ENCODE data around the gene RNPS1.

The RNPS1 gene

DNA sequence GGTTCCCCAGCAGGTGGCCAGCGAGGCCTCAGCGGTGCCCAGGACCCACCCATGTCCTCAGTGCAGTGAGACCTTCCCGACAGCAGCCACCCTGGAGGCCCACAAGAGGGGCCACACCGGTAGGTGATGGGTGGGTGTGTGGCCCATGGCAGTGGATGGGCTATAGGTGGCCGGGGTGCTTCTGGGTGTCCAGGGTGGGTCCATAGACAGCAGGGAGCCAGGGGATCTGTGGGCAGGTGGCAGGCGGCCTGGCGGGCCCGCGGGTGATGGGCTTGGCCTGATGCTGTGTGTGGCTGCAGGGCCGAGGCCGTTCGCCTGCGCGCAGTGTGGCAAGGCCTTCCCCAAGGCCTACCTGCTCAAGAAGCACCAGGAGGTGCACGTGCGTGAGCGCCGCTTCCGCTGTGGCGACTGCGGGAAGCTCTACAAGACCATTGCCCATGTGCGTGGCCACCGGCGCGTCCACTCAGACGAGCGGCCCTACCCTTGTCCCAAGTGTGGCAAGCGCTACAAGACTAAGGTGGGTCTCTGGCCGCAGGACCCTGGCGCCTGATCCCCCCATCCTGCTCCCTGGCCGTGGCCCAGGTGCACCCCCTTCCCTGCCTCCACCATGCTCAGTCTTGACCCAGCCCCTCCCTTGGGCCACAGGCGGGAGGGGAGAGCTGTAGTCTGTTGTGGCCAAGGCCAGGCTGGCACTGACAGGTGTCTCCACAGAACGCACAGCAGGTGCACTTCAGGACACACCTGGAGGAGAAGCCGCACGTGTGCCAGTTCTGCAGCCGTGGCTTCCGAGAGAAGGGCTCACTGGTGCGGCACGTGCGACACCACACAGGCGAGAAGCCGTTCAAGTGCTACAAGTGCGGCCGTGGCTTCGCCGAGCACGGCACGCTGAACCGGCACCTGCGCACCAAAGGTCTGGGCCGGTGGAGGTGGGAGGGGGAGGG lies 33.8 kb downstream of the RNPS1 start:
- no peak for DNase-seq

DNA sequence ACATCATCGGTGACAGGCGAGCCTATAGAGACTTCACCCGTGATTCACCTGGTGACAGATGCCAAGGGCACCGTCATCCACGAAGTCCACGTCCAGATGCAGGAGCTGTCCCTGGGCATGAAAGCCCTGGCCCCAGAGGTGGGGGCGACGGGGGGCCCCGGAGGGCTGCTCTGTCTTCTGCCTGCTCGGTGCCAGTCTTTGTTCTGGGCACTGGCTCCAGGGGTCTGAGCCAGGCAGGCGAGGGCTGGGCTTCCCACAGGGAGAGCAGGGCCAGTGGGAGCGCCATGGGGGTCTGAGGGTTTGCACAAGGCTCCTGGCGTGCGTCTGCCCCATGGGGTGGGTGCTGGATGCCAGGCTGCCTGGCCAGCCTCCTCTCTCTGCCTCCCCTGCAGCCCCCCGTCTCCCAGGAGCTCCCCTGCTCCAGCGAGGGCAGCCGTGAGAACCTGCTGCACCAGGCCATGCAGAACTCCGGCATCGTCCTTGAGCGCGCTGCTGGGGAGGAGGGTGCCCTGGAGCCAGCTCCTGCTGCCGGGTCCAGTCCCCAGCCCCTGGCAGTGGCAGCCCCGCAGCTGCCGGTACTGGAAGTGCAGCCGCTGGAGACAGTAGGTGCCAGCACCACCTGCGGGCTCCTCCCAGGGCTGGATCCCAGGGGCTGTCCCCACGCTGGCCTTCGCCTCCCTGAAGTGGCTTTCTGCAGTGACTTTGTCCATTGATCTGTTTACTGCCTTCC lies 34.7 kb downstream of the RNPS1 start:
- DNase-seq, result no peak

DNA sequence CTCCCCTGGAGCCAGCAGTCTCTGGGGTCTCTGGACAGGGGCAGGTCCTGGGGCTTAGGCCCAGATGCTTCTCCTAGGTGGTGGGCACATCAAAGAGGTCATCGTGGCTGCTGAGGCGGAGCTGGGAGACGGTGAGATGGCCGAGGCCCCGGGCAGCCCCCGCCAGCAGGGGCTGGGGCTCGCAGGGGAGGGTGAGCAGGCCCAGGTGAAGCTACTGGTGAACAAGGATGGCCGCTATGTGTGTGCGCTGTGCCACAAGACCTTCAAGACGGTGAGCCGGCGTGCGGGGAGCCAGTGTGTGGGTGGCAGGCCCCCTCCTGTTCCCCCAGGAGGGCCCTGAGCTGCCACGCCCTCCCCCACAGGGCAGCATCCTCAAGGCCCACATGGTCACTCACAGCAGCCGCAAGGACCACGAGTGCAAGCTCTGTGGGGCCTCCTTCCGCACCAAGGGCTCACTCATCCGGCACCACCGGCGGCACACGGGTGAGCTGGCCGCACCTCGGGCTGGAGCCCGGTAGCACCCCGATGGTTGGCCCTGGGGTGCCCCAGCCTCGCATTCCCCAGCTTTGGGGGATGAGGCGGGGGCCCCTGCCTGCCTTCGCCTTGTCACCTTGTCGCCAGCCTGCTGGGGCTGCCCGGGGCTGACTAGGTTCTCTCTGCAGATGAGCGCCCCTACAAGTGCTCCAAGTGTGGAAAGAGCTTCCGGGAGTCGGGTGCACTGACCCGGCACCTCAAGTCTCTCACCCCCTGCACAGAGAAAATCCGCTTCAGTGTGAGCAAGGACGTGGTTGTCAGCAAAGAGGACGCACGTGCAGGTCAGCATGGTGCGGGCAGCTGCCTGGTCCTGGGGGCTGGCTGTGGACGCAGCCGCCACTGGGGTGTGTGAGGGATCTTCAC lies 35.6 kb downstream of the RNPS1 start:
- DNase-seq, result no peak

DNA sequence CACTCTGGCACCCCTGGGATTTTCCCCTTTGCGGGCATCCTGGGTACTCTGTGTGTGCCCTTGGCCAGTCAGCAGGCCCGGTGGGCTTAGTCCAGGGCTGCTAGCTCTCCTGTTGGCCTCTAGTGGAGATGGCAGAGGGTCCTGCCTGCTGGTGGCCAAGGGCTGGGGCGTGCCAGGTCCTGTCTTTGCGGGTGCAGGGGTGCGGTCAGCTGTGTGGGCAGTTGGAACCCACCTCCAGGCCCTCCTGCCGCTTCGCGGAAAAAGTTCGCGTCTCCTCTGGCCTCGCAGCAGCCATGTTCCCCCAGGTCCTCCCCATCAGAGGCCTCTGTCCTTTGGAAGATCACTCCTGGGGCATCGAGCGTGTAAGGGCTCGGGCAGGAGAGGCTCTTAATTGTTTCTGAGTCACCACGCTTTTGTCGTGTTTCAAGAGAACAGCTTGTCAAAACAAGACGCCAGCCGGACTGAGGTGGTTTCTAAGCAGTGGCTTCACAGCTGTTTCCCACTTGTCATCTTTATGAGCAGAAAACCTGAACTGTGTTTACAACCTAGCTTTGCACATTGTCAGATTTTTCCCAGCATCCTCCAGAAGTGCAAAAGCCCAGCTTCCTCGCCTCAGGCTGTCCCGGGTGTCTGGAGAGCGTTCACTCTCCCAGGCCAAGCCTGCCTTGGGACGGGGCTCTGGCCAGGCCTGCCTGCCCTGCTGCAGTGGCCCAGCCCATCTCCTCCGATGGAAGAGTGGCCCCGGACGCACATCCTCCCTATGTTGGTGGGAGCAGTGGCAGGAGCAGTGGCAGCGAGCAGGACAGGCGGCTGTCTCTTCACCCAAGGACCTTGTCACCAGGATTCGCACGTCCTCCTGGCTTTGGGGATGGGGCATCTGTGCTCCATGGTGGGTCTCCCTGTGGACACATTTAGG lies 36.7 kb downstream of the RNPS1 start:
- no peak for DNase-seq

DNA sequence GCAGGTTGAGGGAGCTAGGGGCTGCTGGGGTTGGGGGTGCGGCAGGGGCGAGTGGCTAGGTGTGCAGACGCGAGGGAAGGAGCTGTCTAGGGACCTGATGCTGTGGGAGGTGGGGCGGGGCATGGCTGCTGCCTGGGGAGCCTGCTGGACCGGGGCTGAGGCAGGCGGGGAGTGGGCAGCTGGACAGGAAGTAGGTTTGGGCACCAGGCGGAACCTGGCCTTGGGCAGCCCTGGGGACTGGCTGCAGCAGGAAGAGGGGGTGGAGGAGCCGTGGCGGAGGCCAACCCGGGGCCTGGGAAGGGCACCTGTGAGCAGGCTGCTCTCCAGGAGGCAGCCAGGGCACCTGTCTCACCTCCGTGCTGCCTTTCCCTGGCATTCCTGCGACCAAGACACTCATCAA lies 37.5 kb downstream of the RNPS1 start:
- no peak for DNase-seq

DNA sequence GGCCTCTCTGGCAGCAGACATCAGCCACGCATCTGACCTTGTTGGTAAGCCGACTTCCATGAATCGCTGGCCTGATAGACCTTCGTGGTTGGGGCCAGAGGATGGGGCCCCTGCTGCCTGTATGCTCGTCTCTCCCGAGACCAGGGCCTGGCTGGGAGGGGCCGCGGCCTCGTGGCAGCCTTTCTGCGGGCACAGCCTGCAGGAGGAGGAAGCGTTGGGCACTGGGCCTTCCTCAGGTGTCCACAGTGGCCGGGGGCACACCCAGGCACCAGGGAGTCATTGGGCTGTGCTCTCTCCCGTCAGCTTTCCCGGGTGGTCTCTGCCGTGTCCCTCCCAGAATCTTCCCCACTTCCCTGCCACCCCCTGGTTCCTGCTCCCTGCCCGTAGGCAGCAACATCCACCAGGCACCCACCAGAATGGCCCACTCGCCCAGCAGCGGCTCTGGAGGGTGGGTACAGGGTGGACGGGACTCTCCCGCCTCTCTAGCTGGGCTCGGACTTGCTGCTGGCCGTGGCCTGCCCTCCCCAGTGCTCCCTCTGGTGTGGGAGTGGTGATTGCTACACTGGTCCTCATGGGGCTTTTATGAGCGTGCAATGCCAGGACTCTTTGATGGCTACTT lies 38.2 kb downstream of the RNPS1 start:
- DNase-seq, result no peak

DNA sequence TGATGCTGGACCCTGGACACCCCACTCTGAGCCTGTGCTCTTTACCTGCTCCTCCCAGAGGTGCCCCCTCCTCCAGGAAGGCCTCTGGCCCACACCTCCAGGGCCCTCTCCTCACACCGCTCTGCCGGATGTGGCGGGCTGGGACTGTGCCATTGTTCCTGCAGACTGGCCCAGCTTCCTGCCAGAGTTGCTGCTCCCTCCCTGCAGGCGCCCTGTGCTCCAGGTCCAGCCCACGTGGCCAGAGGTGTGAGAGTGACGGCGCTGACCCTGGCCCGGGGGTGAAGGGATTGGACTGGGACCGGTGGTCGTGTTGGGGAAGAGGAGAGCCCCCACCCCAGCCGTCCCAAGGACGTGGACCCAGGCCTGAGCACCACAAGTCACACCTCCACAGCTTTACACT lies 38.8 kb downstream of the RNPS1 start:
- DNase-seq, result no peak

DNA sequence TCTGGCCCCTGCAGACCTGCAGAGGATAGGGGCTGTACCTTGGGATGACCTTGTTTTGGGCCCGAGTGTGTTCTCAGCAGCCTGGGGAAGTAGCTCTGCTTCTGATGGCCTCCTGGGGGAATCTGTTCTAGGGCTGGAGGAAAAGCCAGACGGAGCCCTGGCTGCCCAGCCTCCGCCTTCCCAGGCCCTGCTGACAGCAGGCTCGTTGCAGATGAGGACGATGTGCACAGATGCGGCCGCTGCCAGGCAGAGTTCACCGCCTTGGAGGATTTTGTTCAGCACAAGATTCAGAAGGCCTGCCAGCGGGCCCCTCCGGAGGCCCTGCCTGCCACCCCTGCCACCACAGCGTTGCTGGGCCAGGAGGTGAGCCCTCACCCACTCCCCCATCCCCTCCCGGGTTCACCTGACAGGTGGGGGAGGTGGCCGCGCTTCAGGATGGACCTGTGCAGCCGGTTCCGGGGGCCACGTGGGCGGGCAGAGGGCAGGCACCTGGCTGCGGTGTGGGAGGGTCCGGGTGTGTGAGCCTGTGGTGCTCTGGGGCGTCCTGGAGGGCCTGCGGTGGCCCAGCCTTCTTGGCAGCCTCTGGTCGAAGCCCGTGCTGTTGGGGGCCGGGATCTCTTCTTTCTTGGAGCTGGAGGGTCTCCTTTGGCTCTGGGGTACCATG lies 39.6 kb downstream of the RNPS1 start:
- no peak for DNase-seq

DNA sequence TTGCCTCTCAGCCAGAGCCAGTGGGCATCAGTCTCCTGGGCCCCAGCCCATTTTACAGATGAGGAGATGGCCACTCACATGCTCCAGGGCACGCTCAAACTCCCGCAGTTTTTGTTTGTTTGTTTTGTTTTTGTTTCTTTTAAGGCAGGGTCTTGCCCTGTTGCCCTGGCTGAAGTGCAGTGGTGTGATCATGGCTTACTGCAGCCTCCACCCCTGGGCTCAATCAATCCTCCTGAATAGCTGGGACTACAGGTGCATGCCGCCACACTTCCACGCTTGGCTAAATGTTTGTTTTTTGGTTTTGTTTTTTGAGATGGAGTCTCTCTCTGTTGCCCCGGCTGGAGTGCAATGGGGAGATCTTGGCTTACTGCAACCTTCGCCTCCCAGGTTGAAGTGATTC lies 41.0 kb downstream of the RNPS1 start:
- DNase-seq, result no peak

DNA sequence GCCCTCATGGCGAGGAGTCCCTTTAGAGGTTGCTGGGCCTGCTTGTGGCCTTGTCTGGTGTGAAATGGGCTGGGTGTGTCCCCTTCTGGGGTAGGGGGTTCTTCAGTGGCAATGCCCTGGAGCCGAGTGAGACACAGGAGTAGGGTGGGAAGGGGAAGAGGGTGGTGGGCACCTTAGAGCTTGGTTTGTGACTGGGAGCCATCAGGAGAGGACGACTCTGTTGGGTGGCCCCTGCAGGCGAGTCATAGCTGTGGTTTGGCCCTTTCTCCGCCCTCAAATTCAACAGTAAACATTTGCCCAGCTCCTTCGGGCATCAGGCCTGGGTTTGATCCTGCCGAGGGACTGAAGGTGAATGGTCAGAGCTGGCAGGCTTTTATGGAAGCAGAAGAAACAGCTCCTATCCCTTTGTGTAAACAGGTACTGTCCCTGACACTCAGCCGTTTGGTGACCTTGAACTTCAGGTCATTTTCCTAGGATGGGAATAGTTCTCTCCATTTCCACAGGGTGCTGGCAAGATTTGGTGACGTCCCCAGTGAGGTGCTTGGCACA lies 41.6 kb downstream of the RNPS1 start:
- DNase-seq, result no peak

DNA sequence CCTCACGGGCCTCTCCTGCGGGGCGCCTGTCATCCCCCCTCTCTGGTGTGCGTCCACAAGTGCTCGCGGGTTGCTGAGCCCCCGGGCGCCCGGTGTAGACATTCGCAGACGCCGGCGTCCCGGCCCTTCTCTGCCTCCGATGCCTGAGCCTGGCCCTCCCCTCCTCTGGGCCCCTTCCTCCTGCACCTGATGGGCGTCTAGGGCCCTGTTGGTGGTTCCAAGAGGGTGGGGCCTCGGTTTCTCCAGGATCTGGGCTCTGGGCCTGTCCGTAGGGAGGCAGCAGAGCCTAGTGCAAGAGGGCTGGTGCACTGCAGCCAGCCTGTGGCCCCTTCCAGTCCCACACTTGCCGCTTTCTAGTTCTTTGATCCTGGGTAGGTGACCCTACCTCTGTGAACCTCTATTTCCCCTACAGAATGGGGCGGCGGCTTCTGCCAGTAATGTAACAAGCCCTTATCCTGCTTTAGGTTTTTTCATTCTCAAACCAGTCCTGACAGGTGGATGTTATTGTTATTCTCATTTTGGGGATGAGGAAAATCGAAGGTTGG lies 43.9 kb downstream of the RNPS1 start:
- peak in 1 of 2 experiments; percentile 4 for DNase-seq

DNA sequence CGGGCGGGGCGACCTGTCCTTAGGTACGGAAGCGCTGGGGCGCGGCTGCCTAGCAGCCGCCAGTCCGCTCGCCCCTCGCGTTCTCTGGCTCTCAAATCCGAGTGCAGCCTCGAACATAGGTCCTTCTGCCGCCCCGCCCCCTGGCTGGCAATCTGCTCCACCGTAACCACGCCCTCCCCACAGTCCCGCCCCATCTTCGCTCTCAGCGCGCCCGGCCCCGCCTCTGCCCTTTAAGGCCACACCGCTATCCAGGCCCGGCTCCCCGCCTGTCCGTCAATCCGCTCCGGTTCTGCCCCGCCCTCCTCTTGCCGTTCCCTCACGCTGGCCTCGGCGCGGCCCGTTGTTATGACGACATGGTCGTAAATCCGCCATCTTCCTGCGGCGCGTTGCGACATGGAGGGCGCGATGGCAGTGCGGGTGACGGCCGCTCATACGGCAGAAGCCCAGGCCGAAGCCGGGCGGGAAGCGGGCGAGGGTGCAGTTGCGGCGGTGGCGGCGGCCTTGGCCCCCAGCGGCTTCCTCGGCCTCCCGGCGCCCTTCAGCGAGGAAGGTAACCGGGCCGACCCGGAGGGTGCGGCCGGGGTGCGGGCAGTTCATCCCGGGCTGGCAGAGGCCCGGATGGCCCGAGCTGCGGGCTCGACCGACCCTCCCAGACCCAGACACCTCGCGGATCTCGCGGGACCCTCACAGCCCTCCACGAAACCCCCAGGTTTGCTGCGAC lies 44.5 kb downstream of the RNPS1 start, which contains the start of gene E4F1:
E4F1 (plus strand) TSS at position 371 of the 721 bp plus-strand sequence; CDS start at position 394, 23 bp downstream.
- DNase-seq, result peak; percentile 99

DNA sequence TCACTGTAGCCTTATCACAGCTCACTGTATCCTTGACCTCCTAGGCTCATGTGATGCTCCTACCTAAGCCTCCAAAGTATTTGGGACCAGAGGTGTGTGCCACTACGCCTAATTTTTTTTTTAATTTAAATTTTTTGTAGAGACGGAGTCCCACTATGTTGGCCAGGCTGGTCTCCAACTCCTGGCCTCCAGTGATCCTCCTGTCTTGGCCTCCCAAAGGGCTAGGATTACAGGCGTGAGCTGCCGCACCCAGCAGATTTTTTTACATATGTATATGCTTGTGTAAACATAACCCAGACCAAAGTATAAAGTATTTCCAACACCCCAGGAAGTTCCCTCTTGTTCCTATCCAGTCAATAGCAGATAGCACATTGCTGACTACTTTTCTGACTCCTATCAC lies 51.6 kb downstream of the RNPS1 start:
- no peak for DNase-seq

DNA sequence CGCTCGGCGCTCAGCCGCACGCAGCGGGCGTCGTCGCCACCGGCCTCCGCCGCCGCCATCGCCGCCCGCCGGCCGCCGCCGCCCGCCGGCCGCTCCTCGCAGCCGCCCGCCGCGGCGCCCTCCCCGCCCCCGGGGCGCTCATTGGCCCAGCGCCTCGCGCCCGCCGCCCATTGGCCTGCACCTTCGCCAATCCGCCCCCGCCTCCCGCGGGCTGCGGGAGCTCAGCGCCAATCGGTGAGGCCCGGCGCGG lies 53.3 kb downstream of the RNPS1 start, which contains the start of gene PGP:
PGP (minus strand) TSS at position 122 of the 250 bp plus-strand sequence; CDS start at position 59, 63 bp downstream.
- no peak for DNase-seq

DNA sequence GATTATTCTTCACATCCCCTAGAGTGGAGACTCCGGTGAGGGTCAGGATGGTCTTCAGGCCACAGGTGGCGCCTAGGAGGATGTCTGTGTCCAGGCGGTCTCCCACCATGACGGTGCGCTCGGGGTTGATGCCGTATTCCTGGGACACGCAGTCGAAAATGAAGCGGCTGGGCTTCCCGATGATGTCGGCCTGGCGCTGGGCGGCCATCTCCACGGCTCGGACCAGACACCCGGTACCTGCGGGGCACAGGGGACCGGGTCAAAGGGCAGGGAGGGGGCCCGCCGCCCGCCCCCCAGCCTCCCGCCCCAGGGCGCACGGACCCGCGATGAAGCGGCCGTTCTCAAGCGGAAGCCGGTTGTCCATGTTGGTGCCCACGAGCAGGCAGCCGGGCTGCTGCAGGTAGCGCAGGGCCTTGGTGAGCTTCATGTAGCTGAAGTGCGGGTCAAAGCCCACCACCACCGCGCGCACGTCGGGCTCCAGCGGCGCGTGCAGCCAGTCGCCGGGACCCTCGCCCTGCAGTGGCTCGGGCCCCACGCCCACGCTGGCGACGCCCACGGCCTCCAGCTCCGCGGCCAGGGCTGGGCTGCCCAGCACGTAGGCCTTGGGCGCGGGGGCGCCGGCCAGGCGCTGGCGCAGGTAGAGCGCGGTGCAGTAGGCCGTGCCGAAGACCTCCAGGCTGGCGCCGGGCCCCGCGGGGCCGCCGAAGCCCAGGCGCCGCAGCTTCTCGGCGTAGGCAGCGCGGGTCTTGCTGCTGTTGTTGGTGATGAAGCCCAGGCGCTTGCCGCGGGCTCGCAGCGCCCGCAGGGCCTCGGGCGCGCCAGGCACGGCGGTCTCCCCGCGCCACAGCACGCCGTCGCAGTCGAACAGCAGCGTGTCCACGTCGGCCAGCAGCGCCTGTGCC lies 53.9 kb downstream of the RNPS1 start:
- DNase-seq, result no peak

DNA sequence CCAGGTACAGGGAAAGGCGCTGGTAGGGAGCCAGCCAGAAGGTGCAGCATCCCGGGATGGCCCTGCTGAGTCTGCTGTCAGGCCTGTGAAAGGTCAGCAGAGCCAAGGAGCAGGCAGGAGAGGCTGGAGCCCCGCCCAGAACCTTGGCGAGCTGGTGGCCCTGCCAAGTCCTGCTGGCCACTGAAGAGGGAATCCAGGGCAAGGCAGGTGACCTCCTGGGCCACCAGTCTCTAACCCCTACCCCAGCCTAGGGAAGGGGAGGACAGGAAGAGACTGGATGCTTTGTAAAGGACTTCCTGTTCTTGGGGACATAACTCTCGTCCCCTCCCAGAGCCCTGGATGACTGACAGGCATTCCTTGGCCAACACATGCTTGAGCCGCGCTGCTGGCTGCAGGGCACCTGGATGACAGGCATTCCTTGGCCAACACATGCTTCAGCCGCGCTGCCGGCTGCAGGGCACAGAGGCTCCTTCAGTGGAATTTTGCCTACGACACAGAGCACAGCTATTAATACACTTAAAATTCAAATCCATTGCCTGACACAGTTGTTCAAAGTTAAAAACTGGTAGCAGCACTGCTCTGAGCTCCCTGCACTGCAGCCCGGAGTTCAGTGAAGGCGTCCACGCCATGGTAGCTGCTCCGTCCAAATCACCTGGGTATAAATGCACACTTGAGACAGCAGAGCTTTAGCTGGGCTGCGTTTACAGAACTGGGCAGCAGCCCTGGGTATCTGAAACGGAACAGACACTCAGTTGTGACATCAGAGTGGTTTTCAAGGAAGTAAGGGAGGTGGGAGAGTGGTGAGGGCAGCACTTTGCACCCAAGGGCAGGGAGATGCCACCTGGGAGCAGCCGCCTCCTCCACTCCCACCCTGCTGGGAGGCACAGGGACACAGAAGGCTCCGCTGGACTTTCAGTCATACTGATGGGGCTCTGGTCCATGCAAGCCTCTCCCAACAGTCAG lies 55.3 kb downstream of the RNPS1 start:
- DNase-seq, result no peak

DNA sequence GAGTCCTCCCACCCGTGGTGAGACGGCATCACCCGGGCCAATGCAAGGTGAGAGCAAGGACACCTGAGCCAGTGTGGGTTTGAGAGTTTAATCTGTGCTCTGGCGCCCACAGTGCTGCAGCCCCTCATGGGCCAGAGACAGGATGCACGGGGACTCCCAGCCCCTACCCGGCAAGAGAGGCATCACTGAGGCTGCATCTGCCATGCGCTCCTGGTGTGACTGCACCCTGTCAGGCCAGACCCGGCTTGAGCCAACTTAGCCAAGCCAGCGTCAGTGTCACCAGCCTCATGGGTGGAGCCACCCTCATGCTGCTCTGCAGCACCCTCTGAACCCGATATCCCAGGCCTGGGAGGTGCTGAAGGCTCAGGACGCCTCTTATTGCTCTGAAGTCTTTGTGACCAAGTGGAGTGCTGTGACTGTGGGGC lies 56.0 kb downstream of the RNPS1 start:
- DNase-seq, result no peak

All from stimulated activated CD4-positive, alpha-beta T cell treated with anti-CD3 and anti-CD28 coated beads, Interleukin-4, amount 100 ng/mL, for 4 hours (primary cell).